D721Med (cell line): ENCODE results near the gene ARHGAP24.

Source experiments
- DNase-seq: peaks from one replicate; pipeline ENCODE4 v3.0.0; 2011; ENCODE audit warnings: low spot score; ENCODE audit not compliant: insufficient read length
- FAIRE-seq: peaks from 2 replicates; lab custom pipeline; 2011; peaks lifted over from hg19 to GRCh38; lab: Jason Lieb, UNC
- CTCF ChIP-seq: IDR thresholded peaks from 2 replicates; pipeline ENCODE4 v1.5.1; 2012; ENCODE audit warnings: mild to moderate bottlenecking, control low read depth; ENCODE audit not compliant: insufficient read depth; ENCODE audit errors: missing control alignments

Gene ARHGAP24

DNA sequence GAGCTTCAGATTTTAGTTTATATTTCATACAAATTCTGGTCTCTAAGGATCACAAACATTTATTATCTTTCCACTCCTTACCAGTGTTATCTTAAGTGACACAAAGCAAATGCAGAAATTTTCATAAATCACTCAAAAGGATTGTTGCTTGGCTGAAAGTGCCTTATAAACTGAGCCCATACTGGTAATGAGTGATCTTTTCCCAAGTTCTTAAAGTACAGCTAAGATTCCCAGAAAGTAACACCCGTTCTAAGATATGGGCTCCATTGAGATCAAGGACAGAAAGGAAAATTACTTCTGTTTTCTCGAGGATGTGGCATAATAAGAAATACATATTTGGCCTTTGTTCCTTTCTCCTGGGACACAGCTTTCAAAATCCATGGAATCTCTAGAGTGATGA lies 313.7 kb downstream of the ARHGAP24 start:
- no peak for DNase-seq
- no peak for FAIRE-seq
- TF ChIP-seq CTCF = no peak

DNA sequence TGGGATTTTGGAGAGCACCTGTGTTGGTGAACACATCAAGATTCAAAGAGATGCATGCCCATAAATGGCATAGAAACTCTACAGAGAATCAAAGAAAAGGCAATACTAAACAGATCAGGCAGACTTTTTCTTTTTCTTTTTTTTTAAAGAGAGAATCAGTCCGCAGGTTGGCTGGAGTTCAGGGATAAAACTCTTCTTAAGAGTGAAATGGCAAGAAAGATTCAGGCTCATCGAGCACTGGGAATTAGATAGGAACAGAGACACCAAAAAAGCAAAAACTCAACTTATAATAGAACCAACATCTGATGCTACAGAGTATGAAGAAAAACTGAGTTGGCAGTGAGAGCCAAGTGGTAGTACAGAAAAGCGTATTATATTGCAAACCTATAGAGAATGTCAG lies 314.3 kb downstream of the ARHGAP24 start:
- no peak for FAIRE-seq
- TF ChIP-seq CTCF = no peak

DNA sequence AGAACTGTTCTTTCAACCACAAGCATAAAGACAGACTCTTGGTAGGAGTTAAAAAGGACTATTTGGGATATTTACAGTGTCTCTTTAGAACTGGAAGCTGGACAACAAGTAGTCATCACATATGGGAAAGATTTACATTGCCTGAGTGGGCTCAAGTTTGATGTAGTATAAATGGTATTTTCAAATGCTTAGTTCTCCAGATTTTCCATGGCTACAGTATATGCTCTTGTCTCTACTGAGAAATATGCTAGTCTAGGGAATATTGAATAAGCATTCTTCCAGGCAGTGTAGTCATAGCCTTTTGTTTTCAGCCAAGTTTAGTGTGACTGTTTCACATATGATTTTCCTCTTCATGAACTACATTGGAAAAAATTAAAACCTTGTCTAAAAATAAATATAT lies 315.6 kb downstream of the ARHGAP24 start:
- FAIRE-seq (no peak), DNase-seq (no peak)

More for the DNA sequence above, 314.3 kb downstream of the ARHGAP24 start:
- DNase-seq = no peak

GRCh38 chr4:85792376-85793232 lies 317.7 kb downstream of the ARHGAP24 start:
- no peak for TF ChIP-seq CTCF
- no peak for FAIRE-seq
- DNase-seq = no peak

More for the DNA sequence above, 315.6 kb downstream of the ARHGAP24 start:
- no peak for TF ChIP-seq CTCF

- FAIRE-seq (no peak), DNase-seq (no peak)
- no peak for TF ChIP-seq CTCF
These were observed 318.3 kb downstream of the ARHGAP24 start for GRCh38 chr4:85793233-85793585.

DNA sequence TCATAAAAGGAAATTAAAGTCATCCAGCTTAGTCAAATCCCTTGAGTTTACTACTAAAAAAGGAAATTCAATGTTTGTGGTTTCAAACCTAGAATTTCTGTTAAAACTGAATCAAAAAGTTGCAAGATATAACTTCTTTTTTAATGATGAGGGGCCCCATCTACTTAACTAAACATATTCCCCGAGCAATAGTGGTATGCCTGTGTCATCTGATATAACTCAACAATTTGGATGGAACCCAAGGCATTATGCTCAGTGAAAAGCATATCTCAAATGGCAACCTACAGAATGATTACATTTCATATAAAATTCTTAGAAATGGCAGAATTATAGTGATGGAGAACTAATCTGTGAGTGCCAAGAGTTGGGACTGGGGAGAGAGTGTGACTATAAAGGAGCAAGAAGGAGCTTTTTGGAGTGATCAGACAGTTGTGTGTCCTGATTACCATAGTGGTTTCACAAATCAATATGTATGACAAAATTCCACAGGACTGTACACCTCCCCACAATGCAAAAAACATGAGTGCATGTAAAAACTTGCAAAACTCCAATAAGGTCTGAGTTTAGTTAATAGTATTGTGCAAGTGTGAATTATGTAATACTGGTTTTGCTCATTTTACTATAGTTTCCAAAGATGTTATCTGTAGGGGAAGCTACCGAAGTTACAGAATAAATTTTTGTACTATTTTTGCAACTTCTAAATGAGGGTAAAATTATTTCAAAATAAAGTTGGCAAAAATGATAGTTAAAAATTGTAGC lies 323.2 kb downstream of the ARHGAP24 start:
- no peak for TF ChIP-seq CTCF
- DNase-seq (no peak), FAIRE-seq (no peak)
